GM12801 (cell line): ENCODE data around the gene MCC.

ENCODE experiments used
- TF ChIP-seq, protein P1 (sequence below): IDR thresholded peaks from one replicate; pipeline ENCODE4 v1.5.1; 2011; ENCODE audit warnings: control low read depth; ENCODE audit not compliant: insufficient read length; ENCODE audit errors: extremely low read depth

Gene MCC

GRCh38 chr5:113071401-113071800 is 416.9 kb downstream of the MCC start:
- TF ChIP-seq, protein P1, sequence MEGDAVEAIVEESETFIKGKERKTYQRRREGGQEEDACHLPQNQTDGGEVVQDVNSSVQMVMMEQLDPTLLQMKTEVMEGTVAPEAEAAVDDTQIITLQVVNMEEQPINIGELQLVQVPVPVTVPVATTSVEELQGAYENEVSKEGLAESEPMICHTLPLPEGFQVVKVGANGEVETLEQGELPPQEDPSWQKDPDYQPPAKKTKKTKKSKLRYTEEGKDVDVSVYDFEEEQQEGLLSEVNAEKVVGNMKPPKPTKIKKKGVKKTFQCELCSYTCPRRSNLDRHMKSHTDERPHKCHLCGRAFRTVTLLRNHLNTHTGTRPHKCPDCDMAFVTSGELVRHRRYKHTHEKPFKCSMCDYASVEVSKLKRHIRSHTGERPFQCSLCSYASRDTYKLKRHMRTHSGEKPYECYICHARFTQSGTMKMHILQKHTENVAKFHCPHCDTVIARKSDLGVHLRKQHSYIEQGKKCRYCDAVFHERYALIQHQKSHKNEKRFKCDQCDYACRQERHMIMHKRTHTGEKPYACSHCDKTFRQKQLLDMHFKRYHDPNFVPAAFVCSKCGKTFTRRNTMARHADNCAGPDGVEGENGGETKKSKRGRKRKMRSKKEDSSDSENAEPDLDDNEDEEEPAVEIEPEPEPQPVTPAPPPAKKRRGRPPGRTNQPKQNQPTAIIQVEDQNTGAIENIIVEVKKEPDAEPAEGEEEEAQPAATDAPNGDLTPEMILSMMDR = no peak

GRCh38 chr5:113070901-113071300 is 417.4 kb downstream of the MCC start:
- TF ChIP-seq, protein P1 = no peak

DNA sequence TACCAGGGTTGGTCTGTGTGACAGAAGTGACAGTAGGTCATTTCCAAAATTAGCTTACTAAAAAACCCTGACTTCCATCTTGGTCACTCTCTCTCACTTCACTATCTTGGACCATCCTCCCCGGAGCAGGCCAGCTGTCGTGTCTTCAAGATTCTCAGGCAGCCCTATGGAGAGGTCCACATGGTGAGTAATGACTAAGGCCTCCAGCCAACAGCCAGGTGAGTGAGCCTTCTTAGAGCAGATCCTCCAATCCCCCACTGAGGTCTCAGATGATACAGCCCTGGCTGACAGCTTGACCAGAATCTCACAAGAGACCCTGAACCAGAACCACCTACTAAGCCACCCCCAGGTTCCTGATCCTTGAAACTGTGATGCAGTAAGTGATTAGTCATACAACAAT is 419.7 kb downstream of the MCC start:
- TF ChIP-seq, protein P1 = no peak

DNA sequence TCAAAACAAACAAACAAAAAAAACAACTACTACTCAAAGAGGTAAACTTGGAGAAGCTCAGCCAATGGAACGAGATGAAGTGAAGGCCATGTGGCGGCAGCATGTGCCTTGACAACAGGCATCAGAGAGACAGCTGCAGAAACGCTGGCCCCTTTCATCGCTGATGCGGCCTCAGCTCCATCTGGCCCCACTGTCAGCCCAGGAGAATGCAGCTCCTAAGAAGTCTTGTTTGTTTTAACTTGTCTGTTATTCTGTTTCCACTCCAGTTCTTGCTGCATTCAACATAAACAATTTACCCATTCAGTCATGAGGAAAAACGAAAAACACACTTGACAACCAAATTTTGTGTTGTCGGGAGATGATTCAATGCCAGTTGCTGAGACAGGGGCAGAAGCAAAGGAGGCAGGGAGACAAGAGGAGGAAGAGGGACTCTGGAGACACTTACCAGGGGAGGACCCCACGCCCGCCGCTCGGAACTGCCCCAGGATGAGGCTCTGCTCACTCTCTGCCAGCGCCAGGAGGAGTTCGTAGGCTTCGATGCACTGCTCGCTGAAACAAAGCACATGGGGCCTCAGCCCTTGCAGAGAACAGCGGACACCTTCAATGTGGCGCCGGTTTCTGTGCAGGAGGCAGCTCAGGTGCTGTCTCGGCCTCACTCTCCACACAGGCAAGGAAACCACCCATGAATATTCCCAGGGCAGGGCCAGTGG is 420.5 kb downstream of the MCC start:
- TF ChIP-seq, protein P1 = no peak

DNA sequence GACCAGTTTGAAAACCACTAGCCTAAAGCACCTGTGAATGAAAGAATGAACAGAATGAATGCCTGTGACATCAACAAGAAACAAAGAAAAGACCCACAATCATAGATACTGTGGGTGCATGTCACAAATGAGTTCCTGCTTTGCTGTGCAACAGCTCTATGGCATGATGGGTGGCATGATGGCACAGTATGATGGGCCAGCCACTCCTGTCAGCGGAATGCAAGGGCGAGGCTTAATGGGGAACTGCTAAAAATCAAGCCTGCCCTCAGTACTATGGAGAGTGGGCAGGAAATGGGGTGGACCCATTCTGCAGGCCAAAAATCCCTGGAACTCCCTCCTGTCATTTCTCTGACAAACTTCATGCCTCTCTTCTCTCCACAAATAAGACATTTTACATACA is 422.6 kb downstream of the MCC start:
- TF ChIP-seq, protein P1 = no peak

- TF ChIP-seq, protein P1 = no peak
Observed at GRCh38 chr5:113064806-113065205, 423.4 kb downstream of the MCC start.

- TF ChIP-seq, protein P1 = no peak
Observed at GRCh38 chr5:113063927-113064326, 424.3 kb downstream of the MCC start.
